ENCODE results near the gene BTG3. TPM values are rescaled to one million over a fixed set of nuclear protein-coding genes. Genes with fewer than 3 reads are reported as not detected.
A peak's percentile ranks its signal among the peaks of the same experiment; 100 is the strongest.

The BTG3 gene
- total and polyA plus RNA-seq, 10 of the 15 experiments (the other 5 are each of a cell fraction or from before 2014, with no cell fraction given), result 15.7 to 74.4 (median 34.8) TPM

DNA sequence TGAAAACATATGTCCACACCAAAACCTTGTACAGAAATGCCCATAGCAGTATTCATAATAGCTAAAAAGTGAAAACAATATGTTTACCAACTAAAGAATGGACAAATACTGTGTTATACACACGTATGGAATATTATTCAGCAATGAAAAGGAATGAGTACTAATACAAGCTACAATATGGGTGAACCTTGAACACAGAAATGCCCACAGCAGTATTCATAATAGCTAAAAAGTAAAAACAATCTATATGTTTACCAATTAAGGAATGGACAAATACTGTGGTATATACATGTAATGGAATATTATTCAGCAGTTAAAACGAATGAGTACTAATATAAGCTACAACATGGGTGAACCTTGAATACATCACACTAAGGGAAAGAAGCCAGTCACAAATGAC, 3.0 kb downstream of the BTG3 start:
- Histone ChIP-seq H3K9me3 (replicated peaks; ENCODE audit: control insufficient read depth, insufficient read depth, low read length) (no peaks in the 10 kb centered on the region), H3K4me1 (ENCODE audit: control insufficient read depth, insufficient read depth, low read length) (peaks cover 4% of the 10 kb centered on the region), H3K9ac (ENCODE audit: control insufficient read depth, insufficient read depth, low read length) (no peak overlapping the region), H3K4me3 (0 out of 2 replicates have a peak overlapping the region, but pooled peaks have one; percentile 1), H3K27ac (ENCODE audit: control insufficient read depth, insufficient read depth) (no peak overlapping the region), H2AFZ (ENCODE audit: control insufficient read depth, low read depth, low read length) (no peak overlapping the region), H3K4me2 (ENCODE audit: control insufficient read depth, insufficient read depth) (peak overlapping the region; percentile 34; the same call in 1 of the 2 replicates), H3K79me2 (ENCODE audit: control insufficient read depth, insufficient read depth, low read length) (peaks cover 61% of the 10 kb centered on the region), H4K20me1 (ENCODE audit: control insufficient read depth, insufficient read depth) (no peaks in the 10 kb centered on the region), H3K36me3 (ENCODE audit: control insufficient read depth in 2 of 2, insufficient read depth in 2 of 2, low read length in 1 of 2) (peaks cover 0 to 10% of the 10 kb centered on the region in 2 experiments; a peak in 2 of 4 replicates), H3K27me3 (replicated peaks in 1 of 2; ENCODE audit: control insufficient read depth in 2 of 2, insufficient read depth in 2 of 2, low read length in 1 of 2) (no peaks in the 10 kb centered on the region)
- in situ Hi-C loops (cut with MboI) (loop anchor here (5.0 to 25.0 kb wide), 2 partner anchors 173 to 1872 kb away; partner anchors contain the start of gene USP25), intact Hi-C loops (cut with micrococcal nuclease; ENCODE audit: unreplicated experiment) (loop anchor here (5.0 to 10.0 kb wide), 2 partner anchors 173 to 205 kb away; partner anchors contain the start of gene C21orf91)
- ChIA-PET CTCF (interaction anchor here (0.7 to 4.0 kb wide), 7 partner anchors 8 to 223 kb away, joined by 3 to 17 read pairs (median 4); no protein-coding TSS in a partner anchor), POLR2A (no interaction called here), RAD21 (ENCODE audit: unreplicated experiment) (interaction anchor here (1.3 to 1.6 kb wide), 2 partner anchors 12 to 174 kb away, joined by 4 to 7 read pairs; no protein-coding TSS in a partner anchor), SMC1A (ENCODE audit: uncharacterized antibody, unreplicated experiment) (interaction anchor here (0.6 to 3.9 kb wide), 7 partner anchors 10 to 1861 kb away, joined by 3 to 41 read pairs (median 4); no protein-coding TSS in a partner anchor)
- TF ChIP-seq IRF4 (IDR thresholded peaks at IDR 0.05; ENCODE audit: low read depth, low read length), result no peak
- TF ChIP-seq ZNF217 (IDR thresholded peaks at IDR 0.05), result peak; percentile 78; the same call in 1 of the 2 replicates
- WGBS (ENCODE audit: insufficient coverage, insufficient replicate concordance, low lambda C conversion rate, missing lambda C conversion rate), result 98% methylated on average over 2 of the region's 2 CpGs
- FAIRE-seq, result no peak
- BruUV-seq (replicated peaks), result no TSS peak
- no peak for DNase-seq (ENCODE audit: low read depth, low spot score)
- ATAC-seq, result no peak

DNA sequence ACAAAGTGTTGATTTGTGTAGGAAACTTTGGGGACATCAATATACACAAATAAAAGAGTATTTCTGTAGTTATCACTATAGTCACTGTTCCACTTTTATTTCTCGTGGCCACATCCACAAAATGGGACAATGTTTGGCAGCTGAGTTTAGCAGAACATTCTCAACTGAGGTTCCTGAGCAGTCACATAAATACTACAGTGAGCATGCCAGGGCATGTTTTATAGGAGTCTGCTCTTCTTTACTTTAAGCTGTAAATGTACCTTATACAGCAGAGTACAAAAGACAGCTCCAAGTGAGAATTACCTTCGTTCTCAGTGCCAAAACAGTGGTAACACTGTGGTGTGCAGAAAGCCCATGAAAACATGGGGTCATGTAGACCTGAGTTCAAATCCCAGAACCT, 5.0 kb downstream of the BTG3 start:
- Histone ChIP-seq H3K27me3 (replicated peaks in 1 of 2; ENCODE audit: control insufficient read depth in 2 of 2, insufficient read depth in 2 of 2, low read length in 1 of 2) (no peaks in the 10 kb centered on the region), H3K4me3 (peak overlapping the region; percentile 14), H3K9me3 (replicated peaks; ENCODE audit: control insufficient read depth, insufficient read depth, low read length) (no peaks in the 10 kb centered on the region; the same call in 2 of the 3 replicates), H3K79me2 (ENCODE audit: control insufficient read depth, insufficient read depth, low read length) (peaks cover 61% of the 10 kb centered on the region), H3K4me1 (ENCODE audit: control insufficient read depth, insufficient read depth, low read length) (peaks cover 4% of the 10 kb centered on the region), H2AFZ (ENCODE audit: control insufficient read depth, low read depth, low read length) (peak overlapping the region; percentile 3; the same call in 1 of the 2 replicates), H3K9ac (ENCODE audit: control insufficient read depth, insufficient read depth, low read length) (0 out of 2 replicates have a peak overlapping the region, but pooled peaks have one; percentile 16), H3K36me3 (ENCODE audit: control insufficient read depth in 2 of 2, insufficient read depth in 2 of 2, low read length in 1 of 2) (peaks cover 0 to 20% of the 10 kb centered on the region in 2 experiments; a peak in 3 of 4 replicates), H3K27ac (ENCODE audit: control insufficient read depth, insufficient read depth) (peak overlapping the region; percentile 71), H3K4me2 (ENCODE audit: control insufficient read depth, insufficient read depth) (peak overlapping the region; percentile 81), H4K20me1 (ENCODE audit: control insufficient read depth, insufficient read depth) (no peaks in the 10 kb centered on the region)
- no peak for FAIRE-seq
- 94% methylated on average over 2 of the region's 2 CpGs for WGBS (ENCODE audit: insufficient coverage, insufficient replicate concordance, low lambda C conversion rate, missing lambda C conversion rate)
- POLR2A ChIA-PET, result no interaction called here
- SMC1A ChIA-PET (ENCODE audit: uncharacterized antibody, unreplicated experiment), result interaction anchor here (1.2 kb wide), 1 partner anchor 9 kb away, joined by 4 read pairs; no protein-coding TSS in a partner anchor
- in situ Hi-C loops (cut with MboI) (loop anchor here (25.0 kb wide), 1 partner anchor 1870 kb away; the partner anchor contains the start of gene USP25), intact Hi-C loops (cut with micrococcal nuclease; ENCODE audit: unreplicated experiment) (no loop called here)
- CTCF ChIA-PET, result interaction anchor here (0.6 to 1.0 kb wide), 2 partner anchors 9 to 175 kb away, joined by 3 read pairs; no protein-coding TSS in a partner anchor
- ATAC-seq, result no peak
- BruUV-seq (replicated peaks), result no TSS peak
- TF ChIP-seq IRF4 (IDR thresholded peaks at IDR 0.05; ENCODE audit: low read depth, low read length) (no peak), SPI1 (IDR thresholded peaks at IDR 0.05; ENCODE audit: borderline replicate concordance, insufficient read depth, low read depth, low read length) (no peak), IKZF1 (conservative IDR thresholded peaks at IDR 0.05) (no peak), SMC3 (IDR thresholded peaks at IDR 0.05; ENCODE audit: borderline replicate concordance, low read length) (no peak), RBBP5 (conservative IDR thresholded peaks at IDR 0.05) (no peak), EZH2 (IDR thresholded peaks at IDR 0.05; ENCODE audit: borderline replicate concordance, control insufficient read depth, low read depth, low read length) (no peak)
- DNase-seq (ENCODE audit: low read depth, low spot score), result no peak
- RAD21 ChIA-PET (ENCODE audit: unreplicated experiment), result interaction anchor here (0.7 to 0.8 kb wide), 2 partner anchors 17 to 221 kb away, joined by 3 read pairs; no protein-coding TSS in a partner anchor

Measured in GM12878 (cell line).